Right atrium auricular region (tissue), 2 donors: ENCODE data around the gene EEF2K. TPM values are rescaled to one million over a fixed set of nuclear protein-coding genes. Genes with fewer than 3 reads are reported as not detected.

ENCODE experiments used
- DNase-seq: peaks from one replicate; pipeline ENCODE4 v3.0.0-alpha.2; 2019; ENCODE audit warnings: low spot score
- H3K27ac ChIP-seq, 2 donors: fragments of 200-600 bp; sonication (generic); 1 replicate in 1 of 2; 2 replicates in 1 of 2; pipeline ENCODE4 v1.5.1; 2016 to 2019
- H3K27me3 ChIP-seq, 2 donors: fragments of 200-600 bp; sonication (generic); one replicate each; pipeline versions ENCODE4 v1.5.1 to v1.6.0; 2017 to 2019
- H3K36me3 ChIP-seq: fragments of 200-600 bp; sonication (generic); one replicate; pipeline ENCODE4 v1.5.1; 2016
- H3K4me1 ChIP-seq, 2 donors: fragments of 200-600 bp; sonication (generic); one replicate each; pipeline versions ENCODE4 v1.5.1 to v1.6.0; 2017 to 2019
- H3K4me3 ChIP-seq, 2 donors: fragments of 200-600 bp; sonication (generic); 1 replicate in 1 of 2; 2 replicates in 1 of 2; pipeline ENCODE4 v1.5.1; 2017 to 2019; ENCODE audit warnings: mild to moderate bottlenecking in 1 of 2, moderate library complexity in 1 of 2
- H3K9me3 ChIP-seq, 2 donors: fragments of 200-600 bp; sonication (generic); one replicate each; pipeline ENCODE4 v1.5.1; 2019
- total RNA-seq, 2 donors: library from RNA; depleted of rRNA; stranded (reverse); fragments of >200 nt; gene quantifications; one replicate each; pipeline ENCODE4 v1.1.0, GENCODE V29; 2016
- TF ChIP-seq, protein P1 (sequence below), 2 donors: fragments of 200-600 bp; sonication (generic); IDR thresholded peaks; one replicate each; pipeline ENCODE4 v1.5.1; 2019; ENCODE audit warnings: antibody characterized with exemption in 2 of 2

Gene EEF2K
- total RNA-seq, 2 donors from 2014 or later = 12.9 to 18.9 TPM

DNA sequence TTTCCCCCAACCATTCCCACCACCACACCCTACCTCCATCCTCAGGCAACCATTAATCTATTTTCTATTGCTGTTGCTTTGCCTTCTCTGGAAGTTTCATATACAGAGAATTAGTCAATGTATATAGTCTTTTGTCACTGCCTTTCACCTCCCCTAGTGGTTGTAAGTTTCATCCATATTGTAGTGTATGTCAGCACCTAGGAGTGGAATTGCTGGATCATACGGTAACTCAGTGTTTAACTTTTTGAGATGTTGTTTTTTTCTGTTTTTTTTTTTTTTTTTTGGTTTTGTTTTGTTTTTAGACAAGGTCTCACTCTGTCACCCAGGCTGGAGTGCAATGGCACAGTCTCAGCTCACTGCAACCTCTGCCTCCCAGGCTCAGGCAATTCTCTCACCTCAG lies 16.9 kb downstream of the EEF2K start:
- Histone ChIP-seq H3K27me3 (no peaks in the 10 kb centered on the region), H3K4me3 (no peak overlapping the region), H3K4me1 (peaks cover 0 to 39% of the 10 kb centered on the region in 2 donors), H3K36me3 (peaks cover 9% of the 10 kb centered on the region), H3K9me3 (no peaks in the 10 kb centered on the region), H3K27ac (peak overlapping the region; percentile 6 to 35)
- TF ChIP-seq, protein P1, sequence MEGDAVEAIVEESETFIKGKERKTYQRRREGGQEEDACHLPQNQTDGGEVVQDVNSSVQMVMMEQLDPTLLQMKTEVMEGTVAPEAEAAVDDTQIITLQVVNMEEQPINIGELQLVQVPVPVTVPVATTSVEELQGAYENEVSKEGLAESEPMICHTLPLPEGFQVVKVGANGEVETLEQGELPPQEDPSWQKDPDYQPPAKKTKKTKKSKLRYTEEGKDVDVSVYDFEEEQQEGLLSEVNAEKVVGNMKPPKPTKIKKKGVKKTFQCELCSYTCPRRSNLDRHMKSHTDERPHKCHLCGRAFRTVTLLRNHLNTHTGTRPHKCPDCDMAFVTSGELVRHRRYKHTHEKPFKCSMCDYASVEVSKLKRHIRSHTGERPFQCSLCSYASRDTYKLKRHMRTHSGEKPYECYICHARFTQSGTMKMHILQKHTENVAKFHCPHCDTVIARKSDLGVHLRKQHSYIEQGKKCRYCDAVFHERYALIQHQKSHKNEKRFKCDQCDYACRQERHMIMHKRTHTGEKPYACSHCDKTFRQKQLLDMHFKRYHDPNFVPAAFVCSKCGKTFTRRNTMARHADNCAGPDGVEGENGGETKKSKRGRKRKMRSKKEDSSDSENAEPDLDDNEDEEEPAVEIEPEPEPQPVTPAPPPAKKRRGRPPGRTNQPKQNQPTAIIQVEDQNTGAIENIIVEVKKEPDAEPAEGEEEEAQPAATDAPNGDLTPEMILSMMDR (IDR thresholded peaks at IDR 0.05) = no peak
- no peak for DNase-seq

DNA sequence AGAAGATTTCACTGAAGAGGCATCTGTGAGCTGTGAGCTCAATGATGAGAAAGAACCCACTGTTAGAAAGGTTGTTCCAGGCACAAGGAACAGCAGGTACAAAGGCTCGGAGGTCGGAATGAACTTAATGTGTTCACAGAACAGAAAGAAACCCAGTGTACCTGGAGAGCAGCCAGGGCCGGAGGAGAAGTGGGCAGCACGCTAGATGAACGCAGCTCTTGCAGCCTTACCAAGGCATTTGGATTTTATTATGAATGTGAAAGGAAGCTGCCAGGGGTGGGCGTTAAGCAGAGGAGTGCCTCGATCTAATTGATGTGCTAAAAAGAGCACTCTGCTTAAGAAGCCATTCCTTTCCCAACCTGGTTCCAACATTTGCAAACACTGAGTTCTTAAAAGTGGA lies 19.0 kb downstream of the EEF2K start:
- peaks cover 0 to 19% of the 10 kb centered on the region in 2 donors for H3K4me1 ChIP-seq
- no peak for DNase-seq
- peaks cover 29% of the 10 kb centered on the region for H3K36me3 ChIP-seq
- H3K27me3 ChIP-seq = no peaks in the 10 kb centered on the region
- peak overlapping the region; percentile 26 to 50 for H3K27ac ChIP-seq
- no peaks in the 10 kb centered on the region for H3K9me3 ChIP-seq
- TF ChIP-seq, protein P1 (IDR thresholded peaks at IDR 0.05) = no peak
- no peak overlapping the region for H3K4me3 ChIP-seq

GRCh38 chr16:22229889-22230288 lies 23.8 kb downstream of the EEF2K start:
- TF ChIP-seq, protein P1 (IDR thresholded peaks at IDR 0.05) = no peak
- no peak overlapping the region for H3K27ac ChIP-seq
- DNase-seq = no peak
- H3K9me3 ChIP-seq = no peaks in the 10 kb centered on the region
- H3K27me3 ChIP-seq = no peaks in the 10 kb centered on the region
- H3K36me3 ChIP-seq = peaks cover 41% of the 10 kb centered on the region
- no peak overlapping the region for H3K4me3 ChIP-seq
- peaks cover 0 to 15% of the 10 kb centered on the region in 2 donors for H3K4me1 ChIP-seq

DNA sequence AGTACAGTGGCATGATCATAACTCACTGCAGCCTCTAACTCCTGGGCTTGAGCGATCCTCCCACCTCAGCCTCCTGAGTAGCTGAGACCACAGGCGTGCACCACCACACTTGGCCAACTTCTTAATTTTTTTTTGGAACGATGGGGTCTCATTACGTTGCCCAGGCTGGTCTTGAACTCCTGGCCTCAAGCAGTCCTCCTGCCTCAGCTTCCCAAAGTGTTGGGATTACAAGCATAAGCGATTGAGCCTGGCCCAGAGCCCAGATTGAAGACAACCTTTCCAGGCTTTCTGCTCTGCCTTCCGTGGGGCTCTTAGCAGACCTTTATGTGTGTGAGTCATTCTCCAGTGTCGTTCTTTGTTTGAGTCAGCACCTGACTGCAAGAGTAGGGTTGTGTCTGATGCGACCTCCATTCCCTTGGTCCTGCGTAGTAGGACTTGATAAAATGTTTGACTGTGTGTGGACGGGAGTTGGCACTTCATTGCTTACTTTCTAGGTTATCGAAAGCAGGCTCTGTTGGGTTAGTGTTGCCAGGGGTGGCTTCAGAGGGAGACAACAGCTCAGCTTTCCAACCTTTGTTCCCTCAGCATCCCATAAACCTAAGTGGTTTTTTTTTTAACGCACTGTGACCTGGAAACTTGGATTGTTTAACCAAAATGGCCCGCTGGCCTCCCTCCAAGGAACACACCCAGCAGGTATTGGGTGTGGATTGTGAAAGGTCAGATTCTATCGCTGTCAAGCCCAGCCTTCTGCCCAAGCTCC lies 26.4 kb downstream of the EEF2K start:
- Histone ChIP-seq H3K27ac (peak overlapping the region; percentile 69 to 71), H3K27me3 (no peaks in the 10 kb centered on the region), H3K9me3 (no peaks in the 10 kb centered on the region), H3K36me3 (peaks cover 43% of the 10 kb centered on the region), H3K4me1 (peaks cover 0 to 9% of the 10 kb centered on the region in 2 donors), H3K4me3 (no peak overlapping the region)
- TF ChIP-seq, protein P1 (IDR thresholded peaks at IDR 0.05) = no peak
- DNase-seq = no peak

DNA sequence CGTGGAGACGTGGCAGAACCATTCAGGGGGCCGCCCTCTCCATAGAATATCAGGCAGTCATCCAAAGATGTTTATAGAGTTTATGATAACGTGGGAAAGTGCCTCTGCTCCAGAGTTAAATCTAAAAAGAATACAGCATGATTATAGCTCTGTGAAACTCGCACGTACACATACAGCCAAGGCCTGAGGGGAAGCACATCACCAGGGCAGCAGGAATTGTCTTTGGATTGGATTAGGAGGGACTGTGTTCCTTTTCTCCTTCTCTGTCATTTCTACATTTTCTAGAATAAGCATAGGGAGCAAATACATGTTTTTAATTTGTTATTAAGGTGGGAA lies 26.9 kb downstream of the EEF2K start:
- H3K4me1 ChIP-seq = peaks cover 0 to 9% of the 10 kb centered on the region in 2 donors
- H3K27ac ChIP-seq = peak overlapping the region; percentile 69 to 71
- TF ChIP-seq, protein P1 (IDR thresholded peaks at IDR 0.05) = no peak
- H3K4me3 ChIP-seq = no peak overlapping the region
- H3K36me3 ChIP-seq = peaks cover 40% of the 10 kb centered on the region
- H3K27me3 ChIP-seq = no peaks in the 10 kb centered on the region
- no peak for DNase-seq
- H3K9me3 ChIP-seq = no peaks in the 10 kb centered on the region
